Activated T-cell treated with anti-CD3 and anti-CD28 coated beads for 48 hours (primary cell): ENCODE measurements around the gene HNRNPA2B1.
"Not testable (repeated sequence)": the region's sequence is repeated elsewhere in the genome, so short reads cannot be mapped to it uniquely, and the experiment has no call there.

ENCODE experiments used
- DNase-seq: peaks from one replicate; pipeline ENCODE4 v3.0.0-alpha.2; 2020; ENCODE audit warnings: low read depth

HNRNPA2B1 gene

DNA sequence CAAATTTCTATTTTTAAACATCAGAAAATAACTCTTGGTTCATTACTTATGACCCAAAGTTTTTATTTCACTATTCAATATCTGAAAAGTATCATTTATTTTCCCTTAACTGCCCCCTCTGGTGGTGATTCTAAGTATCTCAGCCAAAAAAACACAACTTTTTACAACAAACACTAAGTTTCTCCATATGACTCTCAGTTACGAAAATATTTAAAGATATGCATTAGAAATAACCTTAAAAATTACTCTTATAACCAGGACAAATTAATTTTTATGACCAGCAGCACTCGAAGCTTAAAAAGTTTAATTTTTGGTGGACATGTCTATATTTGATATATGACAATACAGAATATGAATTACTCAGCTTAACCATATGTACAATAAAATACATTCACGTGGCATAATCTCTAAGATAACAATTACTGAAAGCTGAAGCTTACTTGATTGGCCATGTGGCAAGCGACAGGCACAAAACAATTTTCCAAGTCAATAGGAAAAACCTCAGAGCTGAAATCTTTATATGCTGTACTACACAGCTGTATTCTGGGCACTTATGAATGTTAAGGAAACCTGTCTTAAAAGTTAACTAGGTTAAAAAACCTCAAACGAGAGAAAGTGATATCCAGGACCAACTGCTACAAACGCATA lies 2.3 kb downstream of the HNRNPA2B1 start:
- DNase-seq: no peak

DNA sequence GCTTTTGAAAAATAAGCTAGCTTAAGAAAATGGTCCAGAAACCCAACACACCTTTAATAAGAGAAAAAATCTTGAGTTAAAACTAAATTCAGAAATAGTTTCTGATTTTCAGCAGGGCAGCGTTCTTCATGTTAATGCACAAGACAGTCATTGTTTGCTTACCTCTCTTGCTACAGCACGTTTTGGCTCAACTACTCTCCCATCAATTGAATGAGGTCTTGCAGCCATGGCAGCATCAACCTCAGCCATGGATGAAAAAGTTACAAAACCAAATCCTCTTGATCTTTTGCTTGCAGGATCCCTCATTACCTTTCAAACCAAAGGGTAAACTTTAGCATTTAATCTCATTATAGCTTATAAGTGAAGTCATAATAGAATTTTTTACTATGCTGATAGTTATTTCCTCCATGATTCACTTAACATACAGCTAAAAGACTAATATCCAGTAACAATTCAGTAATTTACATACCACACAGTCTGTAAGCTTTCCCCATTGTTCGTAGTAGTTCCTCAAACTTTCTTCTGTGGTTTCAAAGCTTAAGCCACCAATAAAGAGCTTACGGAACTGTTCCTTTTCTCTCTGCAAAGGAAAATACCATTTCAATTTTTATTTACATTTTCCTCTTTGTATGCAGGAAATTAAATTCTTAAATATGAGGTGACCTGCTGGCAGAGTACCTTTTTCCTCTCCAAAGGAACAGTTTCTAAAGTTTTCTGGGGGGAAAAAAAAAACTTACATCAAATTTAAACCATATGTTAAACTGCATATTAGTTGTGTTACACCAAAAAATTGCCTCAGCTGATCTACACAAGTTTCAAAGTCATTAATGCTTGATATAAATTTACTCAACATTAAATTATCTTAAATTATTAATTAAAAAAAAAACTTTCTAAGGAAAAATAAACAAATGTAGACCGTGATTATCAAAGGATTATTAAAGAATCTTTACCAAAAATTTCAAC lies 3.1 kb downstream of the HNRNPA2B1 start:
- no peak for DNase-seq

GRCh38 chr7:26195867-26196657 lies 4.5 kb downstream of the HNRNPA2B1 start:
- DNase-seq: no peak

- no peak for DNase-seq
These were observed 5.4 kb downstream of the HNRNPA2B1 start for GRCh38 chr7:26195182-26195581.

- DNase-seq: not testable (repeated sequence)
These were observed 5.8 kb downstream of the HNRNPA2B1 start for GRCh38 chr7:26194764-26195163.

GRCh38 chr7:26193432-26194207 lies 6.9 kb downstream of the HNRNPA2B1 start:
- no peak for DNase-seq

DNA sequence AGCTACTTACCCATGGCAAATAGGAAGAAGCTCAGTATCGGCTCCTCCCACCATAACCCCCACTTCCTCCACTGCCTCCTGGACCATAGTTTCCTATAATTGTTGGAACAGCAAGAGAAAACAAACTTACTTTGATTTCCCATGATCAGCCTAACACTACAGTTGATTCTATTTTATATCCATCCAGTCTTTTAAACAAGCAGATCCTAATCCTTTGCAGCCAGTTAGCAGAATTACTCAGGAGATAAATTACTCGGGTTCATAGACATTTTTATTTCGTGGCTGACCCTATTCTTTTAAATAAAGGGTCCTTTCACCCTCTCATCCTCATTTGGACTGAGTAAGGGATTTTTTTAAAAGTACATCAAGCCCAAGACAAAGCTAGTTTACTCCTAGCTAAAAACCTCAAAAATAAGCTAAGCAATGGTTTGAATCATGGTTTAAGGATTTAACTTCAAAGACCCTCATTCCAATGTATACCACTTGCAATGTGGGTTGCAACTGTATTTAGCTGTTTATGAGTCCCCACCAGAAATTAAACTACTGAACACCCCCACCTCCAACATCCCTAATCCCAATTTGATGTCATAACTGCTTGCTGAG lies 8.0 kb downstream of the HNRNPA2B1 start:
- no peak for DNase-seq

DNA sequence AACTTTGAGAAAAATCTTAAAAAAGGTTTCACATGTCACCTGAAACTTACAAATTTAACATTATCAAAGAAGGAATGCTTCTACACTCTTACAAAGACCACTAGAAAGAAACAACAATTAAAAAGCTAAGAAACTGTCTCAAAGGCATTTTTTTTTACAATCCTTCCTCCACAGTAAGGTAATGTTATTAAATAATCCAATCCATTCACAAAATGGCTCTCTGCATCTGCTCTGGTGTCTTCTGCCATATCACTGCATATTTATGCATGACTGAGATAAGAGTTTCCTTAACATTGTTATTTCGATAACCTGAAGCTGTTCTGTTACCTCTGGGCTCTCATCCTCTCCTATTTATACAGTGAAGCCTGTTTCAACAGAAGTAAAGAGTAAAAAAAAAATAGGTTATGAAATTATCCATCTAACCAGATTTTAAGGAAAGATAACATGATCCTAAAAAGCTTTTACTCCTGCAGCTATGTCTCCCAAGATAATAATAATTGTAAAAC lies 8.5 kb downstream of the HNRNPA2B1 start:
- no peak for DNase-seq

GRCh38 chr7:26191233-26191973 lies 9.1 kb downstream of the HNRNPA2B1 start:
- DNase-seq: no peak

DNA sequence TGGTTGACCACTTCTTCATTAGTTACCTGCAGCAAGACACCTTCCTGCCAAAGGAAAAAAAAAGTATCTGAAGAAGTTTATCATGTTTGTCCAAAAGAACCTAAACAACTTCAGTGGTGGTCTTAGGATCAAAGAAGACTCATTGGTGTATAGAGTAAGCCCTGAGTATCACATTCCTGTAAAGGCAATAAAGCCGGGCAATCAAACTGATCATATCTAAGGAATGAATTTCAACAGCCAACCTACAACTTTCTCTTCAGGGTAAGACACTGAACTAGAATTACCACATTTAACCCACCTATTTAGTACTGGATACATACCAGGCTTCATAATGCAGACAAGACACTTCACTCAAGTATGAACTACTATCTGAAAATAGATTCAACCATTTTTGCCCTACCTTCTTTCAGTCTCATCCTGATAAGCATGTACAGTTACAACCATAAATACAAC lies 10.1 kb downstream of the HNRNPA2B1 start:
- DNase-seq: no peak

GRCh38 chr7:26189697-26190096 lies 10.8 kb downstream of the HNRNPA2B1 start:
- DNase-seq: no peak

- DNase-seq: no peak
These were observed 11.5 kb downstream of the HNRNPA2B1 start for GRCh38 chr7:26188957-26189541.

GRCh38 chr7:26188206-26188956 lies 12.2 kb downstream of the HNRNPA2B1 start:
- DNase-seq: no peak

DNA sequence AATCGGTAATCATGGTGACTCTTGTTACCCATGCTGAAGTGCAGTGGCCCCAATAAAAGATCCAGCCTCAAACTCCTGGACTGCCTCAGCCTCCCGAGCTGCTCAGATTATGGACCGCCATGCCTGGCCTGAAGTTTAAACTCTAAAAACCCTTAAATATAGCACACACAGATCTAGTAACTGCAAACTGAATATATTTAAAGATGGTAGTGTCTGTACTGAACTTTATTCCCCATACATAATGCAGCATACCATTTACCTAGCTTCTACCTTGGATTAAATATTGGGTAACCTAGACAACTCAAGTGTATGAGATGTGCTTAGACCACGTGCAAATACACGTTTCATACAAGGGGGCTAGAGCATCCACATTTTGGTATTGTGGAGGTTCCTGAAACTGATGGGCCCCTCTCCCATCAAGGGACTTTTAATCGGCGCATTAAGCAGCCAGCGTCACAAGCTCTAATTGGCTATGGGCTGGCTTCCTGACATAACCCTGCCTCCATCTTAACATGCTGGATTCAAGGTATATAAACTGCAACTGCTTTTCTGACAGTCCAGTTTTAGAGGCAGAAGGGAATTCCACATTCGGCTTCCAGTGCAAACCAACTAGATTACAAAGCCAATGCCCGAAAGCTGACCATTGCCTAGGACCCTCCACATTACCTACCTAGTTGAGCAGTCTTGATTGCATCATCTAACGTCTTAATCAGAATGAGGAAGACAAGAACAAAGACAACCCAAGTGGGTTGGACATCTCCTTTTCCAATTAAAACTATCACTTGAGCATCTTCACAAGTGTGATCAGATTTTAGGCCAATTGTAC lies 13.0 kb downstream of the HNRNPA2B1 start:
- DNase-seq: no peak

- no peak for DNase-seq
These were observed 13.9 kb downstream of the HNRNPA2B1 start for GRCh38 chr7:26186364-26187311.

DNA sequence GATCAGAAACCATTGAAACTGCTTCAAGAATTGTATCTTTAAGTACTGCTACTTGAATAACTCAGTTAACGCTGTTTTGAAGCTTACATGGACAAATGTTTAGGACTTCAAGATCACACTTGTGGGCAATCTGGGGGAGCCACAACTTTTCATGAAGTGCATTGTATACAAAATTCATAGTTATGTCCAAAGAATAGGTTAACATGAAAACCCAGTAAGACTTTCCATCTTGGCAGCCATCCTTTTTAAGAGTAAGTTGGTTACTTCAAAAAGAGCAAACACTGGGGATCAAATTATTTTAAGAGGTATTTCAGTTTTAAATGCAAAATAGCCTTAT lies 14.7 kb downstream of the HNRNPA2B1 start:
- no peak for DNase-seq
